Measurements from ENCODE around the gene SLC35A2.

DNA sequence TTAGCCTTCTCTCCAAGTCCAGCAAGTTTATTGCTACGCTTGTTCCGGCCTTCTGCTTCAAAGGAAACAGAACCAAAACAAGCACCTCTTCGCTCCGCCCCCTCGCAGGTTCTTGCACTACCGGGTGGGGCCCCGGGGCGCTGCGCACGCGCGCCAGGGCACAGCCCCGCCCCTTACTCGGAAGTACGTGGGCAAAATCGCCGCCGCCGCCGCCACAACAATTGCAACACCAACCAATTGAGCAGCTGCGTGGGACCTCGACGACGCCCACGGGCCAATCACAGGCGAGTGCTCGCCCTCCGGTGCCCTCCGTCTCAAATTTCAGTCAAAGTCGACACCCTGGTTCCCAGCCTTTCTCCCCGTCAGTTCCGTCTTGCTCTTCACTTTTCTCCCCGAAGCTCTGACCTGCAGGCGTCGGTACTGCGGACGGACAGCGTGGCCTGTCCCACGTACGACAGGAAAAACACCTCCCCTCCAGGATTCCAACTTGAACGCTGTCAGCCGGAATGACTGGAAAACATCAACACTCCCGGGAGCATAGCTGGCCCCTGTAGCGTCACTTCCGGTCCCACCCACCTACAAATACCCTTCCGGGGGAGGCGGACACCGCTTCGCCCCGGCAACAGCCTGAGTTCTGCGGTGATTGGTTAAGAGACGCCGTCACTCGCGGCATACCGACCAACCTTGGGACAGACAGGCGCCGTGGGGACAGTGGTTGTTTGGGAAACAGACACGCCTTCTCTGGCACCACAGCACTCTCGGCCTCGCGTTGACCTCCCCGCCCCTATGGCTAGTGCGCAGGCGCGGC is 46.6 kb upstream of the SLC35A2 start:
- TF ChIP-seq, protein P1, sequence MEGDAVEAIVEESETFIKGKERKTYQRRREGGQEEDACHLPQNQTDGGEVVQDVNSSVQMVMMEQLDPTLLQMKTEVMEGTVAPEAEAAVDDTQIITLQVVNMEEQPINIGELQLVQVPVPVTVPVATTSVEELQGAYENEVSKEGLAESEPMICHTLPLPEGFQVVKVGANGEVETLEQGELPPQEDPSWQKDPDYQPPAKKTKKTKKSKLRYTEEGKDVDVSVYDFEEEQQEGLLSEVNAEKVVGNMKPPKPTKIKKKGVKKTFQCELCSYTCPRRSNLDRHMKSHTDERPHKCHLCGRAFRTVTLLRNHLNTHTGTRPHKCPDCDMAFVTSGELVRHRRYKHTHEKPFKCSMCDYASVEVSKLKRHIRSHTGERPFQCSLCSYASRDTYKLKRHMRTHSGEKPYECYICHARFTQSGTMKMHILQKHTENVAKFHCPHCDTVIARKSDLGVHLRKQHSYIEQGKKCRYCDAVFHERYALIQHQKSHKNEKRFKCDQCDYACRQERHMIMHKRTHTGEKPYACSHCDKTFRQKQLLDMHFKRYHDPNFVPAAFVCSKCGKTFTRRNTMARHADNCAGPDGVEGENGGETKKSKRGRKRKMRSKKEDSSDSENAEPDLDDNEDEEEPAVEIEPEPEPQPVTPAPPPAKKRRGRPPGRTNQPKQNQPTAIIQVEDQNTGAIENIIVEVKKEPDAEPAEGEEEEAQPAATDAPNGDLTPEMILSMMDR (IDR thresholded peaks at IDR 0.05; ENCODE audit: borderline replicate concordance, extremely low read depth, low read length, poor library complexity, severe bottlenecking), result no peak
- TF ChIP-seq EZH2 (IDR thresholded peaks at IDR 0.05; ENCODE audit: borderline replicate concordance, low read depth, low read length, severe bottlenecking), result no peak
